ENCODE results near the gene CTNNBIP1. TPM values are rescaled to one million over a fixed set of nuclear protein-coding genes. Genes with fewer than 3 reads are reported as not detected.

The CTNNBIP1 gene
- total RNA-seq, 2 experiments from 2014 or later: 9.0 to 9.6 TPM

GRCh38 chr1:9874412-9874811 lies 35.7 kb downstream of the CTNNBIP1 start:
- H3K4me3 Mint-ChIP-seq: no peak overlapping the region
- ATAC-seq (peak; percentile 25), DNase-seq (no peak)
- H3K9me3 Mint-ChIP-seq: no peaks in the 10 kb centered on the region
- CTCF ChIA-PET: interaction anchor here (0.6 to 13.0 kb wide), 30 partner anchors 8 to 376 kb away, joined by 3 to 273 read pairs (median 4); partner anchors contain the start of genes CTNNBIP1, LZIC and NMNAT1
- no peak for TF ChIP-seq CTCF (IDR thresholded peaks at IDR 0.05)
- no peaks in the 10 kb centered on the region for H3K36me3 Mint-ChIP-seq (ENCODE audit: low read depth)
- intact Hi-C loops (cut with micrococcal nuclease): loop anchor here (2.0 to 10.0 kb wide), 2 partner anchors 68 to 160 kb away; partner anchors contain the start of genes LZIC, NMNAT1 and UBE4B
- H3K27ac Mint-ChIP-seq: no peak overlapping the region
- H3K4me1 Mint-ChIP-seq (ENCODE audit: low read depth): peaks cover 4% of the 10 kb centered on the region
- H3K27me3 Mint-ChIP-seq: no peaks in the 10 kb centered on the region
- POLR2A ChIA-PET: interaction anchor here (1.0 to 1.6 kb wide), 3 partner anchors 9 to 90 kb away, joined by 3 read pairs; no protein-coding TSS in a partner anchor

- ChIA-PET POLR2A (interaction anchor here (1.0 to 1.6 kb wide), 3 partner anchors 10 to 89 kb away, joined by 3 read pairs; no protein-coding TSS in a partner anchor), CTCF (interaction anchor here (0.7 to 13.0 kb wide), 27 partner anchors 8 to 255 kb away, joined by 3 to 273 read pairs (median 4); partner anchors contain the start of genes CTNNBIP1, LZIC and NMNAT1)
- Mint-ChIP-seq H3K4me1 (ENCODE audit: low read depth) (peaks cover 4% of the 10 kb centered on the region), H3K4me3 (no peak overlapping the region), H3K9me3 (no peaks in the 10 kb centered on the region), H3K27me3 (no peaks in the 10 kb centered on the region), H3K36me3 (ENCODE audit: low read depth) (no peaks in the 10 kb centered on the region), H3K27ac (no peak overlapping the region)
- DNase-seq (no peak), ATAC-seq (no peak)
- intact Hi-C loops (cut with micrococcal nuclease): loop anchor here (2.0 to 10.0 kb wide), 2 partner anchors 69 to 161 kb away; partner anchors contain the start of genes LZIC, NMNAT1 and UBE4B
- TF ChIP-seq CTCF (IDR thresholded peaks at IDR 0.05): no peak
Measured at GRCh38 chr1:9873992-9874391, 36.1 kb downstream of the CTNNBIP1 start.

GRCh38 chr1:9873385-9873784 lies 36.7 kb downstream of the CTNNBIP1 start:
- Mint-ChIP-seq H3K4me1 (ENCODE audit: low read depth) (peaks cover 4% of the 10 kb centered on the region), H3K36me3 (ENCODE audit: low read depth) (no peaks in the 10 kb centered on the region), H3K9me3 (no peaks in the 10 kb centered on the region), H3K27ac (no peak overlapping the region), H3K4me3 (no peak overlapping the region), H3K27me3 (no peaks in the 10 kb centered on the region)
- ATAC-seq (no peak), DNase-seq (no peak)
- intact Hi-C loops (cut with micrococcal nuclease): loop anchor here (10.0 kb wide), 1 partner anchor 161 kb away; the partner anchor contains the start of gene UBE4B
- ChIA-PET POLR2A (interaction anchor here (1.0 to 1.3 kb wide), 3 partner anchors 10 to 30 kb away, joined by 3 read pairs; no protein-coding TSS in a partner anchor), CTCF (interaction anchor here (0.8 to 13.0 kb wide), 11 partner anchors 10 to 247 kb away, joined by 3 to 273 read pairs (median 4); partner anchors contain the start of genes LZIC and NMNAT1)
- no peak for TF ChIP-seq CTCF (IDR thresholded peaks at IDR 0.05)

- Mint-ChIP-seq H3K27ac (no peak overlapping the region), H3K4me1 (ENCODE audit: low read depth) (peaks cover 4% of the 10 kb centered on the region), H3K4me3 (no peak overlapping the region), H3K36me3 (ENCODE audit: low read depth) (no peaks in the 10 kb centered on the region), H3K9me3 (no peaks in the 10 kb centered on the region), H3K27me3 (no peaks in the 10 kb centered on the region)
- intact Hi-C loops (cut with micrococcal nuclease): loop anchor here (10.0 kb wide), 1 partner anchor 162 kb away; the partner anchor contains the start of gene UBE4B
- ChIA-PET POLR2A (interaction anchor here (0.6 to 1.1 kb wide), 3 partner anchors 14 to 151 kb away, joined by 3 read pairs; partner anchors contain the start of genes LZIC and NMNAT1), CTCF (interaction anchor here (0.6 to 13.0 kb wide), 9 partner anchors 10 to 257 kb away, joined by 3 to 273 read pairs (median 4); partner anchors contain the start of genes LZIC and NMNAT1)
- TF ChIP-seq CTCF (IDR thresholded peaks at IDR 0.05): no peak
- DNase-seq (no peak), ATAC-seq (no peak)
Measured at GRCh38 chr1:9872430-9873165, 37.5 kb downstream of the CTNNBIP1 start.
